HepG2 (cell line): ENCODE results near the gene SHFL. TPM values are rescaled to one million over a fixed set of nuclear protein-coding genes. Genes with fewer than 3 reads are reported as not detected.
A peak's percentile ranks its signal among the peaks of the same experiment; 100 is the strongest.

ENCODE experiments used
- BHLHE40 ChIP-seq: IDR thresholded peaks from 2 replicates; pipeline ENCODE4 v1.6.1; 2011; ENCODE audit warnings: low read length, improper control_type of control experiment
- KLF16 ChIP-seq, 2 experiments: sonication (generic) in 1 of 2; formaldehyde crosslinking in 1 of 2; IDR thresholded peaks; 2 replicates each; pipeline versions ENCODE4 v1.6.1 to v1.8.0; 2016 to 2023; ENCODE audit warnings: missing genetic modification reagents in 2 of 2, missing compliant biosample characterization in 1 of 2
- PAWR ChIP-seq: sonication (generic); formaldehyde crosslinking; IDR thresholded peaks from 2 replicates; pipeline ENCODE4 v1.4.0; 2020; ENCODE audit warnings: missing genetic modification reagents, mild to moderate bottlenecking, borderline replicate concordance
- RCOR2 ChIP-seq: IDR thresholded peaks from 2 replicates; pipeline ENCODE4 v1.6.1; 2016; ENCODE audit warnings: missing biosample characterization, missing genetic modification reagents
- SIX1 ChIP-seq: sonication (generic); formaldehyde crosslinking; IDR thresholded peaks from 2 replicates; pipeline ENCODE4 v1.4.0; 2020; ENCODE audit warnings: missing genetic modification reagents, borderline replicate concordance
- SOX6 ChIP-seq, 2 experiments: fragments of 450-650 bp in 1 of 2; sonication (generic) in 1 of 2; formaldehyde crosslinking in 1 of 2; IDR thresholded peaks; 2 replicates each; pipeline versions ENCODE4 v1.4.0 to v1.6.1; 2017 to 2020; ENCODE audit warnings: antibody characterized with exemption in 1 of 2, mild to moderate bottlenecking in 1 of 2, missing genetic modification reagents in 1 of 2
- SPEN ChIP-seq: sonication (generic); formaldehyde crosslinking; IDR thresholded peaks from 2 replicates; pipeline ENCODE4 v1.5.1; 2020; ENCODE audit warnings: low read depth, mild to moderate bottlenecking, missing genetic modification reagents
- TBL1XR1 ChIP-seq: fragments of 150-350 bp; IDR thresholded peaks from 2 replicates; pipeline ENCODE4 v1.6.1; 2014; ENCODE audit warnings: borderline replicate concordance, low read length; ENCODE audit not compliant: partially characterized antibody
- ZNF766 ChIP-seq: sonication (generic); formaldehyde crosslinking; IDR thresholded peaks from 2 replicates; pipeline ENCODE4 v1.5.0; 2020; ENCODE audit warnings: missing genetic modification reagents, borderline replicate concordance
- ZNF83 ChIP-seq: sonication (generic); formaldehyde crosslinking; IDR thresholded peaks from 2 replicates; pipeline ENCODE4 v1.4.0; 2020; ENCODE audit warnings: missing genetic modification reagents, mild to moderate bottlenecking, borderline replicate concordance
- ZNF878 ChIP-seq: sonication (generic); formaldehyde crosslinking; IDR thresholded peaks from 2 replicates; pipeline ENCODE4 v1.8.1; 2023; ENCODE audit warnings: mild to moderate bottlenecking, missing genetic modification reagents, moderate library complexity
- polyA plus RNA-seq, 8 experiments: library from polyadenylated mRNA; depleted of rRNA in 3 of 8; stranded (reverse) in 7 of 8; unstranded in 1 of 8; fragments of >200 nt; fragmentation: Illumina TruSeq in 4 of 8; extraction: Trizol in 4 of 8; gene quantifications; 2 replicates each; pipeline versions ENCODE4 v1.2.1 to v1.2.3, GENCODE V29; 2011 to 2016; ENCODE audit warnings: low read depth in 4 of 8, missing spikeins in 1 of 8, mixed read lengths in 1 of 8; ENCODE audit not compliant: insufficient read depth in 1 of 8
- total RNA-seq, 5 experiments: library from RNA; depleted of rRNA; stranded (reverse); fragments of >200 nt; fragmentation: Illumina TruSeq; extraction: Trizol; gene quantifications; 2 replicates each; pipeline ENCODE4 v1.2.3, GENCODE V29; 2016; ENCODE audit warnings: low read depth in 1 of 5
- TF ChIP-seq, protein P1 (sequence below): sonication (generic); formaldehyde crosslinking; IDR thresholded peaks from 2 replicates; pipeline ENCODE4 v1.4.0; 2020; ENCODE audit warnings: missing genetic modification reagents, borderline replicate concordance
- TF ChIP-seq, protein P2 (sequence below): sonication (generic); formaldehyde crosslinking; IDR thresholded peaks from 2 replicates; pipeline ENCODE4 v1.5.1; 2020; ENCODE audit warnings: mild to moderate bottlenecking, missing genetic modification reagents, moderate library complexity
- TF ChIP-seq, protein P3 (sequence below): IDR thresholded peaks from 2 replicates; pipeline ENCODE4 v1.4.0; 2020; ENCODE audit warnings: mild to moderate bottlenecking, missing genetic modification reagents
- TF ChIP-seq, protein P4 (sequence below): IDR thresholded peaks from 2 replicates; pipeline ENCODE4 v1.6.1; 2016; ENCODE audit warnings: low read depth, control low read depth

Gene SHFL
- total and polyA plus RNA-seq, 2 of the 13 experiments (the other 11 are each of a cell fraction or from before 2014, with no cell fraction given) = 12.3 to 36.4 TPM

DNA sequence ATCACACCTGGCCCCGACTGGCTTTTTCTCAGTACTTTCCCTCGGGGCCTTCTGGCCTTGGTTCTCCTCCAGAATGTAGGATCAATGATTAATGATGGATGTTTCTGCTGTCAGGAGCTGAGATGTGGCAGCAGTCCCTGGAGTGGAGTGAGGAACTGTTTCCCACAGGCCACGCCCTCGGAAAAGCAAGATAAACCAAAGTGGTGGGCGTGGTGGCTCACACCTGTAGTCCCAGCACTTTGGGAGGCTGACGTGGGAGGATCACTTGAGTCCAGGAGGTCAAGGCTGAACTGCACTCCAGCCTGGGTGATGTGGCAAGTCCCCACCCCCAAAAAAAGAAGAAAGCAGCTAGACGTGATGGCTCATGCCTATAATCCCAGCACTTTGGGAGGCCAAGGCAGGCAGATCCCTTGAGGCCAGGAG lies 7.1 kb upstream of the SHFL start (continued):
- TF ChIP-seq PAWR (CRISPR knock-in tag) = no peak
- no peak for TF ChIP-seq ZNF766
- no peak for TF ChIP-seq ZNF878 (CRISPR knock-in tag)
- no peak for TF ChIP-seq KLF16 (CRISPR knock-in tag; IDR thresholded peaks at IDR 0.05)
- no peak for TF ChIP-seq SIX1
- 0 out of 2 replicates have a peak, but pooled peaks have one; percentile 23 for TF ChIP-seq SPEN (CRISPR knock-in tag)
- peak; percentile 78 for TF ChIP-seq RCOR2 (CRISPR knock-in tag)
- TF ChIP-seq SOX6 (IDR thresholded peaks at IDR 0.05) = no peak
- peak; percentile 30; the same call in 1 of the 2 replicates for TF ChIP-seq SOX6 (CRISPR knock-in tag; IDR thresholded peaks at IDR 0.05)
- TF ChIP-seq, protein P1, sequence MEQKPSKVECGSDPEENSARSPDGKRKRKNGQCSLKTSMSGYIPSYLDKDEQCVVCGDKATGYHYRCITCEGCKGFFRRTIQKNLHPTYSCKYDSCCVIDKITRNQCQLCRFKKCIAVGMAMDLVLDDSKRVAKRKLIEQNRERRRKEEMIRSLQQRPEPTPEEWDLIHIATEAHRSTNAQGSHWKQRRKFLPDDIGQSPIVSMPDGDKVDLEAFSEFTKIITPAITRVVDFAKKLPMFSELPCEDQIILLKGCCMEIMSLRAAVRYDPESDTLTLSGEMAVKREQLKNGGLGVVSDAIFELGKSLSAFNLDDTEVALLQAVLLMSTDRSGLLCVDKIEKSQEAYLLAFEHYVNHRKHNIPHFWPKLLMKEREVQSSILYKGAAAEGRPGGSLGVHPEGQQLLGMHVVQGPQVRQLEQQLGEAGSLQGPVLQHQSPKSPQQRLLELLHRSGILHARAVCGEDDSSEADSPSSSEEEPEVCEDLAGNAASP (CRISPR knock-in tag) = peak; percentile 21; the same call in 1 of the 2 replicates
- TF ChIP-seq, protein P2, sequence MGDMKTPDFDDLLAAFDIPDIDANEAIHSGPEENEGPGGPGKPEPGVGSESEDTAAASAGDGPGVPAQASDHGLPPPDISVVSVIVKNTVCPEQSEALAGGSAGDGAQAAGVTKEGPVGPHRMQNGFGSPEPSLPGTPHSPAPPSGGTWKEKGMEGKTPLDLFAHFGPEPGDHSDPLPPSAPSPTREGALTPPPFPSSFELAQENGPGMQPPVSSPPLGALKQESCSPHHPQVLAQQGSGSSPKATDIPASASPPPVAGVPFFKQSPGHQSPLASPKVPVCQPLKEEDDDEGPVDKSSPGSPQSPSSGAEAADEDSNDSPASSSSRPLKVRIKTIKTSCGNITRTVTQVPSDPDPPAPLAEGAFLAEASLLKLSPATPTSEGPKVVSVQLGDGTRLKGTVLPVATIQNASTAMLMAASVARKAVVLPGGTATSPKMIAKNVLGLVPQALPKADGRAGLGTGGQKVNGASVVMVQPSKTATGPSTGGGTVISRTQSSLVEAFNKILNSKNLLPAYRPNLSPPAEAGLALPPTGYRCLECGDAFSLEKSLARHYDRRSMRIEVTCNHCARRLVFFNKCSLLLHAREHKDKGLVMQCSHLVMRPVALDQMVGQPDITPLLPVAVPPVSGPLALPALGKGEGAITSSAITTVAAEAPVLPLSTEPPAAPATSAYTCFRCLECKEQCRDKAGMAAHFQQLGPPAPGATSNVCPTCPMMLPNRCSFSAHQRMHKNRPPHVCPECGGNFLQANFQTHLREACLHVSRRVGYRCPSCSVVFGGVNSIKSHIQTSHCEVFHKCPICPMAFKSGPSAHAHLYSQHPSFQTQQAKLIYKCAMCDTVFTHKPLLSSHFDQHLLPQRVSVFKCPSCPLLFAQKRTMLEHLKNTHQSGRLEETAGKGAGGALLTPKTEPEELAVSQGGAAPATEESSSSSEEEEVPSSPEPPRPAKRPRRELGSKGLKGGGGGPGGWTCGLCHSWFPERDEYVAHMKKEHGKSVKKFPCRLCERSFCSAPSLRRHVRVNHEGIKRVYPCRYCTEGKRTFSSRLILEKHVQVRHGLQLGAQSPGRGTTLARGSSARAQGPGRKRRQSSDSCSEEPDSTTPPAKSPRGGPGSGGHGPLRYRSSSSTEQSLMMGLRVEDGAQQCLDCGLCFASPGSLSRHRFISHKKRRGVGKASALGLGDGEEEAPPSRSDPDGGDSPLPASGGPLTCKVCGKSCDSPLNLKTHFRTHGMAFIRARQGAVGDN = peak; percentile 20
- TF ChIP-seq, protein P3, sequence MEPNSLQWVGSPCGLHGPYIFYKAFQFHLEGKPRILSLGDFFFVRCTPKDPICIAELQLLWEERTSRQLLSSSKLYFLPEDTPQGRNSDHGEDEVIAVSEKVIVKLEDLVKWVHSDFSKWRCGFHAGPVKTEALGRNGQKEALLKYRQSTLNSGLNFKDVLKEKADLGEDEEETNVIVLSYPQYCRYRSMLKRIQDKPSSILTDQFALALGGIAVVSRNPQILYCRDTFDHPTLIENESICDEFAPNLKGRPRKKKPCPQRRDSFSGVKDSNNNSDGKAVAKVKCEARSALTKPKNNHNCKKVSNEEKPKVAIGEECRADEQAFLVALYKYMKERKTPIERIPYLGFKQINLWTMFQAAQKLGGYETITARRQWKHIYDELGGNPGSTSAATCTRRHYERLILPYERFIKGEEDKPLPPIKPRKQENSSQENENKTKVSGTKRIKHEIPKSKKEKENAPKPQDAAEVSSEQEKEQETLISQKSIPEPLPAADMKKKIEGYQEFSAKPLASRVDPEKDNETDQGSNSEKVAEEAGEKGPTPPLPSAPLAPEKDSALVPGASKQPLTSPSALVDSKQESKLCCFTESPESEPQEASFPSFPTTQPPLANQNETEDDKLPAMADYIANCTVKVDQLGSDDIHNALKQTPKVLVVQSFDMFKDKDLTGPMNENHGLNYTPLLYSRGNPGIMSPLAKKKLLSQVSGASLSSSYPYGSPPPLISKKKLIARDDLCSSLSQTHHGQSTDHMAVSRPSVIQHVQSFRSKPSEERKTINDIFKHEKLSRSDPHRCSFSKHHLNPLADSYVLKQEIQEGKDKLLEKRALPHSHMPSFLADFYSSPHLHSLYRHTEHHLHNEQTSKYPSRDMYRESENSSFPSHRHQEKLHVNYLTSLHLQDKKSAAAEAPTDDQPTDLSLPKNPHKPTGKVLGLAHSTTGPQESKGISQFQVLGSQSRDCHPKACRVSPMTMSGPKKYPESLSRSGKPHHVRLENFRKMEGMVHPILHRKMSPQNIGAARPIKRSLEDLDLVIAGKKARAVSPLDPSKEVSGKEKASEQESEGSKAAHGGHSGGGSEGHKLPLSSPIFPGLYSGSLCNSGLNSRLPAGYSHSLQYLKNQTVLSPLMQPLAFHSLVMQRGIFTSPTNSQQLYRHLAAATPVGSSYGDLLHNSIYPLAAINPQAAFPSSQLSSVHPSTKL (CRISPR knock-in tag) = 0 out of 2 replicates have a peak, but pooled peaks have one; percentile 17
- no peak for TF ChIP-seq ZNF83 (CRISPR knock-in tag)
- no peak for TF ChIP-seq TBL1XR1
- TF ChIP-seq BHLHE40 = no peak
- TF ChIP-seq, protein P4, sequence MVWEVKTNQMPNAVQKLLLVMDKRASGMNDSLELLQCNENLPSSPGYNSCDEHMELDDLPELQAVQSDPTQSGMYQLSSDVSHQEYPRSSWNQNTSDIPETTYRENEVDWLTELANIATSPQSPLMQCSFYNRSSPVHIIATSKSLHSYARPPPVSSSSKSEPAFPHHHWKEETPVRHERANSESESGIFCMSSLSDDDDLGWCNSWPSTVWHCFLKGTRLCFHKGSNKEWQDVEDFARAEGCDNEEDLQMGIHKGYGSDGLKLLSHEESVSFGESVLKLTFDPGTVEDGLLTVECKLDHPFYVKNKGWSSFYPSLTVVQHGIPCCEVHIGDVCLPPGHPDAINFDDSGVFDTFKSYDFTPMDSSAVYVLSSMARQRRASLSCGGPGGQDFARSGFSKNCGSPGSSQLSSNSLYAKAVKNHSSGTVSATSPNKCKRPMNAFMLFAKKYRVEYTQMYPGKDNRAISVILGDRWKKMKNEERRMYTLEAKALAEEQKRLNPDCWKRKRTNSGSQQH (CRISPR knock-in tag) = no peak
